ENCODE measurements around the gene ITPR3.

Gene ITPR3

DNA sequence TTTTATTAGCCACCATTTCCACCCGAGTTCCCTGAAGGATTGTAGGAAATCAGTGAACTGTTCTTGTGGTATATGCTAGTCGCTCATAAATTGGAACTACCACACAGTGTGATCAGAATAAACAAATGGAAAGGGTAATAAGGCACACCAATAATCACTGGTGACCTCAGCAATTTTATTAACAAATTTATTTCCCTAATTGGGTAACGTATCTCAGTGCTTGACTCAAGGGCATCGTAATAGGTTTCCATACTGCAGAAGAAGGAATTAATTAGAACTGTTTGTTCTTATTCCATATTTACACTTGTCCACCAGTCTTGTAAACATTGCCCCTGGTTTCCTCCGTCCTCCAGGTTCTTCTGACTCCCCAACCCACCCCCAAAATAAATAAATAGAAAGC lies 100.4 kb downstream of the ITPR3 start:
- ChIA-PET CTCF (interaction anchor here (1.2 to 2.2 kb wide), 4 partner anchors 10 to 23 kb away, joined by 4 to 11 read pairs (median 8); partner anchors contain the start of gene UQCC2), POLR2A (no interaction called here)
- TF ChIP-seq, protein P1, sequence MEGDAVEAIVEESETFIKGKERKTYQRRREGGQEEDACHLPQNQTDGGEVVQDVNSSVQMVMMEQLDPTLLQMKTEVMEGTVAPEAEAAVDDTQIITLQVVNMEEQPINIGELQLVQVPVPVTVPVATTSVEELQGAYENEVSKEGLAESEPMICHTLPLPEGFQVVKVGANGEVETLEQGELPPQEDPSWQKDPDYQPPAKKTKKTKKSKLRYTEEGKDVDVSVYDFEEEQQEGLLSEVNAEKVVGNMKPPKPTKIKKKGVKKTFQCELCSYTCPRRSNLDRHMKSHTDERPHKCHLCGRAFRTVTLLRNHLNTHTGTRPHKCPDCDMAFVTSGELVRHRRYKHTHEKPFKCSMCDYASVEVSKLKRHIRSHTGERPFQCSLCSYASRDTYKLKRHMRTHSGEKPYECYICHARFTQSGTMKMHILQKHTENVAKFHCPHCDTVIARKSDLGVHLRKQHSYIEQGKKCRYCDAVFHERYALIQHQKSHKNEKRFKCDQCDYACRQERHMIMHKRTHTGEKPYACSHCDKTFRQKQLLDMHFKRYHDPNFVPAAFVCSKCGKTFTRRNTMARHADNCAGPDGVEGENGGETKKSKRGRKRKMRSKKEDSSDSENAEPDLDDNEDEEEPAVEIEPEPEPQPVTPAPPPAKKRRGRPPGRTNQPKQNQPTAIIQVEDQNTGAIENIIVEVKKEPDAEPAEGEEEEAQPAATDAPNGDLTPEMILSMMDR (IDR thresholded peaks at IDR 0.05; ENCODE audit: control extremely low read depth, extremely low read depth, low read depth, missing control alignments) = no peak
- no peak for DNase-seq (ENCODE audit: extremely low spot score)

DNA sequence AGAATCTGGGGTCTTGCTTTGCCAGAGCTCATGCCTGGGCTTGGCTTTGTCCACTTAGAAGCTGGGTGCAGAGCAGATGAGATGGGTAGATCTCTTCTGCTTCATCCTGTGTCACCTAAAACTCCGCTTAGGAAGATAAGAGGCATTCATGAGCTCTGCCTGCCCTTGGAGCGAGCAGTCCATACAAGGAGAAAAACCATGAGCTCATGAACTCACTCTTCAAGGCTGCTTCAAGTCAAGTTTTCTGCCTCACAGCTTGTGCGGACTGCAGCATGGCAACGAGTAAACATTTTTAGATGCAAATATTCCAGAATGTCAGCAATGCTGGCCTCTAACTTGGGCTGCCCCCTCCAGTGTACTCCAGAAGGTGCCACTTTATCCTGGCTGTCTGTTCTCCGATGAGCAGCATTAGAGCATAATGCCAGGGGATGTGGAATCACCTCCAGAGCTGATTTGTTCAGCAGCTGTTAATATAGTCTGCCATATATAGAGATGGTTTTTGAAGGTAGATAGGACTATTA lies 101.0 kb downstream of the ITPR3 start:
- POLR2A ChIA-PET = no interaction called here
- TF ChIP-seq, protein P1 (IDR thresholded peaks at IDR 0.05; ENCODE audit: control extremely low read depth, extremely low read depth, low read depth, missing control alignments) = no peak
- no peak for DNase-seq (ENCODE audit: extremely low spot score)
- CTCF ChIA-PET = interaction anchor here (1.2 to 2.1 kb wide), 2 partner anchors 11 to 23 kb away, joined by 4 to 9 read pairs; partner anchors contain the start of gene UQCC2

DNA sequence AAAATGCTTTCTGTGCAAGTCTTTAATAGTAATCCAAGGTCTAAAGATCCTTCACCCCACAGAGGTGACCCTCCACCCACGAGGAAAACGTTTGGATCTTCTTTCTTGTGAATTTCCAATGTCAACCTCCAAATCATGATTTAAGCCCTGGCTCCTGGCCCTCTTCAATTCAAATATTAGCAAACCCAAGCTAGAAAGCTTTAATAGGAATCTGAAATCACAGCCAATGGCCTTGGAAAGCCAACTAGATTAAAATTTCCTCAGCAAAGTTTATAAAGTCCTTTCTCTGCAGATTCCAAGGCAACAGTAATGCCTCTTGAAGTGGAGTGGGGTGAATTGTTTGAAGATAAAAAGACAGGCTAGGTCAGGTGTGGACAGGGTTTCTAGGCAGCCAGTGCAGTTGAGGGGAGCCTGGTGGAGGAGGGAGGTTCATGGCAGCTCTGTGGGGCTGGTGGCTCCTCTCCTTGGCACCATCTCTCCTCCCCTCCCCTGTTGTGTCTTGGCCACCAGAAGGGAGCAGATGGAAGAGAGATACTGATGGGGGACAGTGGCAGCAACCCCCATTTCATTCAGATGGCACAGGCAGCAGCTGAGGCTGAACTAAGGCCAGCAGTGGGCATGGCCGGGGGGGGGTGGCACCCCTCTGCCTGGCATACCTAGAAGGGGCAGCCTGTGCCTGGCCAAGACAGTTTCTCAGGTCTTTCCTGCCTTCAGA lies 102.4 kb downstream of the ITPR3 start:
- TF ChIP-seq, protein P1 (IDR thresholded peaks at IDR 0.05; ENCODE audit: control extremely low read depth, extremely low read depth, low read depth, missing control alignments) = no peak
- POLR2A ChIA-PET = no interaction called here
- CTCF ChIA-PET = interaction anchor here (1.0 to 2.1 kb wide), 7 partner anchors 12 to 134 kb away, joined by 3 to 9 read pairs (median 3); partner anchors contain the start of gene UQCC2
- DNase-seq (ENCODE audit: extremely low spot score) = no peak

DNA sequence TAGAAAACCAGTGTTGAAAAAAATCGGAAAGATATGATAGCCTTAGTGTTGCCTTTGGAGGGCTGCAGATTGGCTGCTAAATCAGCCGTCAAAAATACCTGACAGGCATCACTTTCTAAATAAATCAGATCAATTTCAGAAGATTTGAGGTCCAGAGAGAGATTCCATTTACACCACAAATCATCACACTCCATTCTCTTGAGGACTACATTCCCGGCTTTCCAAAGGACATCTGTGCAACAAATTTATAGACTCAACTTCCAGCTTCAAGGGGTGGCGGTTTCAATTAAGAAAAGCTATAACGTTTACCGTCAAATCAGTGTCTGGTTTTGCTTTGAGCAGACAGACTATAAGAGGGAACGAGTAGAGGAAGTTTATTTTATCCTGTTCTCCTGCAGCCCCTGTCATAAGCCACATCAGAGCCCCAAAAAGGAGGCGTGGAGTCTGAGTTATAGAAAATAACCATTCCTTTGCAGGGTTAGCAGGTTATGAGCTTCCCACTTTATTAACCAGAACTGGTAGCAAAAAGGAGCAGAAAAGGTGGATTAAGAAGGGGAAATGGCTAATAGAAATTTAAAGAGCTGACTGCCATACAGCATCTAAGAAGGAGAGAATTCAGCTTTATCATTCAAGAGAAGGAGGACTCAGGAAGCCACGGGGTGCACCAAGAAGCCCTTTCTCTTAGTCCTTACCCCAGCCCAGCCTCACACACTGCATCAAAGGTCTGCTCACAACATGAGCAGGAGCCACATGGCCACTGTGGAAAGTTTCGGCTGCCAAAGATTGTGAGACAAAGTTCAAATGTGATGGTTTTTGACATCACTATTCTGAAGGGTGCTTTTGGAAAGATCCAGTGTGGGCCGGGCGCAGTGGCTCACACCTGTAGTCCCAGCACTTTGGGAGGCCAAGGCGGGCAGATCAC lies 103.2 kb downstream of the ITPR3 start:
- no peak for DNase-seq (ENCODE audit: extremely low spot score)
- CTCF ChIA-PET = interaction anchor here (1.2 to 1.5 kb wide), 3 partner anchors 14 to 135 kb away, joined by 3 to 7 read pairs (median 3); no protein-coding TSS in a partner anchor
- TF ChIP-seq, protein P1 (IDR thresholded peaks at IDR 0.05; ENCODE audit: control extremely low read depth, extremely low read depth, low read depth, missing control alignments) = no peak
- POLR2A ChIA-PET = no interaction called here

DNA sequence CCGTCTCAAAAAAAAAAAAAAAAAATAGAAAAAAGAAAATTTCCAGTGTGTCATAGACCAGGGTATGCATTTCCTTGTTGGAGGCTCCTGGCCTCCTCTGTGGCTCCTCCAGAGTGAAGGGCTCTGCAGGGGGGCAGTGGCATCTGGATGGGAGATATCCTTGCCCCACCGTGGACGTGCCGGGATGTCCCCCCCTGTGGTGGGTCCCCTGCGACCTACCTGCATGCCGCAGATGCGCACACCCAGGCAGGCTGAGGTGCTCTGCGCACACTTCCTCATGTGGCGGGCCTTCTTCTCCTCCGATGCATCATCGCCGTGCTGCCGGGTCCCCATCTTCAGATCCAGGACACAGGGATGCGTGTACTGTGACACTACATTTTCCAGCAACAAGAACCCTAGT lies 104.1 kb downstream of the ITPR3 start:
- DNase-seq (ENCODE audit: extremely low spot score) = no peak
- CTCF ChIA-PET = interaction anchor here (0.7 kb wide), 1 partner anchor 14 kb away, joined by 5 read pairs; the partner anchor contains the start of gene UQCC2
- TF ChIP-seq, protein P1 (IDR thresholded peaks at IDR 0.05; ENCODE audit: control extremely low read depth, extremely low read depth, low read depth, missing control alignments) = no peak
- POLR2A ChIA-PET = no interaction called here

Measured in GM10248 (cell line).